Neural cell (in vitro differentiated cells): ENCODE measurements around the gene MAP1LC3B. TPM values are rescaled to one million over a fixed set of nuclear protein-coding genes. Genes with fewer than 3 reads are reported as not detected.

ENCODE experiments used
- H2AFZ ChIP-seq: fragments of 200-600, 300-800 bp; sonication (generic), shearing (Covaris generic); 2 replicates; pipeline ENCODE4 v1.6.0; 2014; ENCODE audit warnings: low read depth, mild to moderate bottlenecking, antibody characterized with exemption, low read length, moderate library complexity
- H3F3A ChIP-seq: fragments of 200-600 bp; shearing (Covaris generic); 2 replicates; pipeline ENCODE4 v1.6.1; 2016; ENCODE audit warnings: mild to moderate bottlenecking, moderate library complexity, mixed read lengths, antibody characterized with exemption, low read length; ENCODE audit not compliant: insufficient read depth, poor library complexity, severe bottlenecking
- H3K27ac ChIP-seq: fragments of 200-600, 300-800 bp; sonication (generic), shearing (Covaris generic); 2 replicates; pipeline ENCODE4 v1.5.1; 2014; ENCODE audit warnings: mild to moderate bottlenecking, low read length, moderate library complexity
- H3K27me3 ChIP-seq: fragments of 300-800, 200-600 bp; sonication (generic), shearing (Covaris generic); 2 replicates; pipeline ENCODE4 v1.6.0; 2014; ENCODE audit warnings: mild to moderate bottlenecking, low read depth, low read length, moderate library complexity; ENCODE audit not compliant: insufficient read depth
- H3K36me3 ChIP-seq: fragments of 300-800, 200-600 bp; sonication (generic), shearing (Covaris generic); 2 replicates; pipeline ENCODE4 v1.5.1; 2014; ENCODE audit warnings: mild to moderate bottlenecking, antibody characterized with exemption, low read length, moderate library complexity; ENCODE audit not compliant: insufficient read depth
- H3K4me2 ChIP-seq: fragments of 300-800, 200-600 bp; sonication (generic), shearing (Covaris generic); 2 replicates; pipeline ENCODE4 v1.6.0; 2014; ENCODE audit warnings: mild to moderate bottlenecking, low read length
- H3K4me3 ChIP-seq: fragments of 300-800, 200-600 bp; sonication (generic), shearing (Covaris generic); 2 replicates; pipeline ENCODE4 v1.5.1; 2014; ENCODE audit warnings: mild to moderate bottlenecking, low read length, moderate library complexity
- H3K79me2 ChIP-seq: fragments of 200-600 bp; shearing (Covaris generic); replicated peaks from 2 replicates; pipeline ENCODE4 v1.6.0; 2014; ENCODE audit warnings: mild to moderate bottlenecking, low read length, moderate library complexity; ENCODE audit not compliant: insufficient read depth
- H3K9ac ChIP-seq: fragments of 300-800, 200-600 bp; sonication (generic), shearing (Covaris generic); 2 replicates; pipeline ENCODE4 v1.6.1; 2016; ENCODE audit warnings: mild to moderate bottlenecking, low read length, mixed read lengths
- H3K9me2 ChIP-seq: fragments of 200-600 bp; shearing (Covaris generic); 2 replicates; pipeline ENCODE4 v1.6.1; 2016; ENCODE audit warnings: mild to moderate bottlenecking, low read length, mixed read lengths; ENCODE audit not compliant: insufficient read depth
- H3K9me3 ChIP-seq: fragments of 200-600, 300-800 bp; sonication (generic), shearing (Covaris generic); 2 replicates; pipeline ENCODE4 v1.6.1; 2016; ENCODE audit warnings: mild to moderate bottlenecking, mixed run types, low read length, moderate library complexity, mixed read lengths
- H4K20me1 ChIP-seq: fragments of 200-600 bp; shearing (Covaris generic); 2 replicates; pipeline ENCODE4 v1.6.1; 2016; ENCODE audit warnings: mild to moderate bottlenecking, mixed run types; ENCODE audit not compliant: insufficient read depth
- EP300 ChIP-seq: fragments of 450-650 bp; conservative IDR thresholded peaks from 2 replicates; pipeline ENCODE4 v1.6.1; 2014; ENCODE audit warnings: antibody characterized with exemption, mild to moderate bottlenecking, moderate library complexity; ENCODE audit not compliant: poor library complexity, severe bottlenecking
- EZH2 ChIP-seq: fragments of 200-600, 300-800 bp; shearing (Covaris generic), sonication (generic); IDR thresholded peaks from 2 replicates; pipeline ENCODE4 v1.6.1; 2014; ENCODE audit warnings: antibody characterized with exemption, low read length, borderline replicate concordance, mild to moderate bottlenecking; ENCODE audit not compliant: insufficient read depth, poor library complexity, severe bottlenecking
- MXI1 ChIP-seq: fragments of 450-650 bp; conservative IDR thresholded peaks from 2 replicates; pipeline ENCODE4 v1.6.1; 2014; ENCODE audit warnings: antibody characterized with exemption, mild to moderate bottlenecking; ENCODE audit not compliant: poor library complexity, severe bottlenecking
- POLR2AphosphoS5 ChIP-seq: IDR thresholded peaks from 2 replicates; pipeline ENCODE4 v1.6.1; 2012
- RAD21 ChIP-seq: fragments of 450-650 bp; conservative IDR thresholded peaks from 2 replicates; pipeline ENCODE4 v1.6.1; 2014; ENCODE audit warnings: antibody characterized with exemption, mild to moderate bottlenecking, moderate library complexity
- REST ChIP-seq: IDR thresholded peaks from 2 replicates; pipeline ENCODE4 v1.6.1; 2012; ENCODE audit warnings: borderline replicate concordance
- SMC3 ChIP-seq: fragments of 450-650 bp; conservative IDR thresholded peaks from 2 replicates; pipeline ENCODE4 v1.6.1; 2014; ENCODE audit warnings: antibody characterized with exemption, mild to moderate bottlenecking, moderate library complexity; ENCODE audit not compliant: poor library complexity
- TAF1 ChIP-seq: IDR thresholded peaks from 2 replicates; pipeline ENCODE4 v1.6.1; 2012; ENCODE audit warnings: low read depth
- polyA plus RNA-seq: library from polyadenylated mRNA; depleted of rRNA; stranded (reverse); fragments of >200 nt; gene quantifications from 2 replicates; pipeline ENCODE4 v1.2.3, GENCODE V29; 2014
- TF ChIP-seq, protein P1 (sequence below): fragments of 450-650 bp; IDR thresholded peaks from 2 replicates; pipeline ENCODE4 v1.5.1; 2014; ENCODE audit warnings: antibody characterized with exemption, mild to moderate bottlenecking, moderate library complexity; ENCODE audit not compliant: poor library complexity, severe bottlenecking

Gene MAP1LC3B
- polyA plus RNA-seq, 1 donor from 2014 or later, result 73.1 TPM

DNA sequence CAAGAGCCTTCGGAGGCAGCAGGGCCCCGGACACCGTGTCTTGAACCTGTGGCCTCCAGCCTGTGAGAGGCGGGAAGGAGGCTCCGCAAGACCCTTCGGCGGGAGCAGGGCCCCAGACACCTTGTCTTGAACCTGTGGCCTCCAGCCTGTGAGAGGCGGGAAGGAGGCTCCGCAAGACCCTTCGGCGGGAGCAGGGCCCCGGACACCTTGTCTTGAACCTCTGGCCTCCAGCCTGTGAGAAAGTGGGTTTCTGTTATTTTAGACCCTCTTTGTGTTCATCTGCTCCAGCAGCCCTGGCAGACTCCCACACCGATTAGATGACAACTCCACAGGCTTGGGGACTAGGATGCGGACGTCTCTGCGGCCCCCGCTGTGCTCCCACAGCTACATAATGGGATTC is 38.5 kb upstream of the MAP1LC3B start:
- Histone ChIP-seq H3K79me2 (no peaks in the 10 kb centered on the region), H3K9me2 (no peaks in the 10 kb centered on the region), H3K9ac (no peak overlapping the region), H3K36me3 (no peaks in the 10 kb centered on the region), H2AFZ (no peak overlapping the region), H3F3A (no peaks in the 10 kb centered on the region), H3K27ac (no peak overlapping the region), H3K27me3 (no peaks in the 10 kb centered on the region), H3K4me2 (no peak overlapping the region), H3K9me3 (no peaks in the 10 kb centered on the region), H4K20me1 (no peaks in the 10 kb centered on the region), H3K4me3 (no peak overlapping the region)
- no peak for TF ChIP-seq EZH2
- TF ChIP-seq RAD21, result no peak
- no peak for TF ChIP-seq EP300
- TF ChIP-seq SMC3, result no peak

DNA sequence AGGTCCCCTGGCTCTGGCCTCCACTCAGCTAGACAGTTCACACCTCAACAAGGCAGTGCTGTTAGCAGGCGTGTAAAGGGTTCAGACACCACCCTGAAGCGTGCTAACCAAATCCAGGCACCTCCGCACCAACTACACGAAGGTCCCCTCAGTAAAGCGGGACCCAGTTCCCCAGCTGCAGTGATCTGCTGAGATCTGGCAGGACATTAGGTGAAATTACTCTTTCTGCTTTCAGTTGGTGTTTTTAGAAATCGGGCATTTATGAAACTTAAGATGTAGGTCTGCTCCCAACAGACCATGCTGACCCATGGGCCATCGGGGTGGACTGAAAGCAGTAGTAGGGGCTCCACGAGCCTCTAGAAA is 35.7 kb upstream of the MAP1LC3B start:
- Histone ChIP-seq H3K36me3 (peaks cover 3% of the 10 kb centered on the region), H3K9me3 (no peaks in the 10 kb centered on the region), H3F3A (no peaks in the 10 kb centered on the region), H3K27me3 (no peaks in the 10 kb centered on the region), H3K79me2 (no peaks in the 10 kb centered on the region), H3K4me2 (no peak overlapping the region), H3K9ac (no peak overlapping the region), H3K27ac (no peak overlapping the region), H4K20me1 (no peaks in the 10 kb centered on the region), H3K4me3 (no peak overlapping the region), H2AFZ (no peak overlapping the region), H3K9me2 (no peaks in the 10 kb centered on the region)
- no peak for TF ChIP-seq EP300
- TF ChIP-seq SMC3, result no peak
- no peak for TF ChIP-seq TAF1
- TF ChIP-seq EZH2, result no peak
- TF ChIP-seq MXI1, result no peak
- TF ChIP-seq, protein P1, sequence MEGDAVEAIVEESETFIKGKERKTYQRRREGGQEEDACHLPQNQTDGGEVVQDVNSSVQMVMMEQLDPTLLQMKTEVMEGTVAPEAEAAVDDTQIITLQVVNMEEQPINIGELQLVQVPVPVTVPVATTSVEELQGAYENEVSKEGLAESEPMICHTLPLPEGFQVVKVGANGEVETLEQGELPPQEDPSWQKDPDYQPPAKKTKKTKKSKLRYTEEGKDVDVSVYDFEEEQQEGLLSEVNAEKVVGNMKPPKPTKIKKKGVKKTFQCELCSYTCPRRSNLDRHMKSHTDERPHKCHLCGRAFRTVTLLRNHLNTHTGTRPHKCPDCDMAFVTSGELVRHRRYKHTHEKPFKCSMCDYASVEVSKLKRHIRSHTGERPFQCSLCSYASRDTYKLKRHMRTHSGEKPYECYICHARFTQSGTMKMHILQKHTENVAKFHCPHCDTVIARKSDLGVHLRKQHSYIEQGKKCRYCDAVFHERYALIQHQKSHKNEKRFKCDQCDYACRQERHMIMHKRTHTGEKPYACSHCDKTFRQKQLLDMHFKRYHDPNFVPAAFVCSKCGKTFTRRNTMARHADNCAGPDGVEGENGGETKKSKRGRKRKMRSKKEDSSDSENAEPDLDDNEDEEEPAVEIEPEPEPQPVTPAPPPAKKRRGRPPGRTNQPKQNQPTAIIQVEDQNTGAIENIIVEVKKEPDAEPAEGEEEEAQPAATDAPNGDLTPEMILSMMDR, result no peak
- no peak for TF ChIP-seq RAD21
- TF ChIP-seq REST, result no peak
- TF ChIP-seq POLR2AphosphoS5, result no peak

- H3K36me3 ChIP-seq, result peaks cover 10% of the 10 kb centered on the region
- no peaks in the 10 kb centered on the region for H3K9me2 ChIP-seq
- H2AFZ ChIP-seq, result no peak overlapping the region
- TF ChIP-seq TAF1 (no peak), POLR2AphosphoS5 (no peak), SMC3 (no peak), MXI1 (no peak), RAD21 (no peak), REST (no peak), EZH2 (no peak), EP300 (no peak)
- TF ChIP-seq, protein P1, result no peak
- no peaks in the 10 kb centered on the region for H3F3A ChIP-seq
- H3K79me2 ChIP-seq, result no peaks in the 10 kb centered on the region
- H3K4me3 ChIP-seq, result no peak overlapping the region
- H3K9me3 ChIP-seq, result no peaks in the 10 kb centered on the region
- no peak overlapping the region for H3K9ac ChIP-seq
- no peak overlapping the region for H3K27ac ChIP-seq
- H4K20me1 ChIP-seq, result no peaks in the 10 kb centered on the region
- H3K4me2 ChIP-seq, result no peak overlapping the region
- H3K27me3 ChIP-seq, result no peaks in the 10 kb centered on the region
Measured at GRCh38 chr16:87358250-87358649, 33.9 kb upstream of the MAP1LC3B start.
